CD4-positive, alpha-beta T cell treated with Interleukin-6 at 100 ng/mL for 8 hours (primary cell): ENCODE measurements around the gene INPP5A.
"Not testable (repeated sequence)": the region's sequence is repeated elsewhere in the genome, so short reads cannot be mapped to it uniquely, and the experiment has no call there.

ENCODE experiments used
- DNase-seq: peaks from one replicate; pipeline ENCODE4 v3.0.0-alpha.2; 2020; ENCODE audit warnings: mixed read lengths, low spot score

The INPP5A gene

DNA sequence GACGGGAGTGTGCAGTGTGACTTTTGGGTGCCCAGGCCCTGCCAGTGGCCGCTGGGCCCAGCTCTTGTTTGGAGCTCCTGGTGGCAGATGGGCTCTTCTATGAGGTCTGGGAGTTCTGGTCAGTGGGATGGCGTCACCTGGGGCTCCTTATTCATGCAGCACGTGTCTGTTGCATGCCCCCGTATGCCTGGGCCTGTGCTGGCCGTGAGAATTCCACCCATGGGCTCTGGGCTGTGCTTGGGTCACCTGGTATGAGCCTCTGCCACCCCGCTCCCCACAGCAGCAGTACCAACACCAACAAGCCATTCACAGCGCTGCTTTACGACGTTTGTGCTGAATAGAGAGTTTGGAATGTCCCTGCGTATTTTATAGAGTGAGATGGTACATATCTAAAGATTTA is 27.1 kb downstream of the INPP5A start:
- no peak for DNase-seq

DNA sequence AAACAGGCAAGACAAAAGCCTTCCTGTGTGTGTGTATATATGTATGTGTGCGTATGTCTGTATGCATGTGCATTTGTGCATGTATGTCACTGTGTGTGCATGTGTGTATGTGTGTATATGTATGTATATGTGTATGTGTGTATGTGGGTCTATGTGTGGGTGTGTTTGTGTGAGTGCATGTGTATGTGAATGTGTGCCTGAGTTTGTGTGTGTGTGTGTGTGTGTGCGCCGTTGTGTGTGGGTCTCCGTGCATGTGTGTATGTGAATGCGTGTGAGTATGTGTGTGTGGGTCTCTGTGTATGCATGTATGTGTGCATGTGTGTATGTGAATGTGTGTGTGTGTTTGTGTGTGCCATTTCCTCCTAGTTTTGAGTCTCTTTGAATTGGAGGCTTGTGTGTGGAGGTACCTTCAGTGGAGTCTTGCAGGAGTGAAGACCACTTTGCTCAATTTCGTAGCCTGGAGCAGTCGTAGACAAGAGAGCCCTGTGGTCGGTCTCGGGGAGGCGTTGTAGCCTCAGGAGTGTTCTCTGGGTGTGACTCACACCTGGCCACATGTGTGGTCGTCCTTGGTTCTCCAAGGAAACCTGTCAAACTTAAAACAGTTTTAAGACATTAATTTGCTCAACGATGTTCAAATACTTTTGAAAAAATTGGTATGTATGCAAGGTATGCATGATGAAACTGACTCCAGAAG is 28.1 kb downstream of the INPP5A start:
- DNase-seq: no peak

DNA sequence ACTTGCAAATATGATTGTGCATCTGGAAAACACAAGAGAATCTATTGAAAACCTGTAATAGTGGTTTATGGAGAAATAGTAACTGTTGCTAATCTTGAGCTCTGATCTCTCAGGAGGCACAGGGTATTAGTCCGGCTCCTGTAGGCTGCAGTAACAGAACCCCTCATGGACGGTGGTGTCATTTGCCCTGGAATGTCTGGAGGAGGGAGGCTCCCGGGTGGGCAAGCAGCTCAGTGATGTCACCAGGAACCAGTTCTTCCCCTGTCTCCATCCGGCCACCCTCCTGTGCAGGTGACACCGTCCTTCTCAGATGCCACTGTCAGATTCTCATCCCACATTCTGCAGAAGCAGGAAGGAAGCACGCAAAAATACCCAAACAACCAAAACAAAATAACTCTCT is 29.3 kb downstream of the INPP5A start:
- DNase-seq: no peak

DNA sequence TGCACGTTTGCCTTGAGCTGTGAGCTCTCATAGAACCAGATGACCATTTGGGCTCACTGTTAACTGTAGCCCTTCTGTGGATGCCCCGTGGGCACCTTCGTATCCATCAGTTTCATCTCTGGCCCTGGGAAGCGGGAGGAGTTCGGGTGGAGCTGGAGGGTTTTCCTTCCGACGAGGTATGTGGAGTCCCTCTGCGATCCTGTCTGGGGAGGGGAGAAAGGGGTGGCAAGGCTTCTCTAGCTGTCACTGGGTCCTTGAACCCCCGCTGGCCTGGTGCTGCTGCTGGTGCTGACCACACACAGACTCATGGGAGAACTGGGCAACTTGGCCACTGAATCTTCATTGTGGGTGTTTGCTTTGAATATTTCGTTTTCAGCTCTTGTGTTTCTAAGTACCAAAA is 32.7 kb downstream of the INPP5A start:
- no peak for DNase-seq

DNA sequence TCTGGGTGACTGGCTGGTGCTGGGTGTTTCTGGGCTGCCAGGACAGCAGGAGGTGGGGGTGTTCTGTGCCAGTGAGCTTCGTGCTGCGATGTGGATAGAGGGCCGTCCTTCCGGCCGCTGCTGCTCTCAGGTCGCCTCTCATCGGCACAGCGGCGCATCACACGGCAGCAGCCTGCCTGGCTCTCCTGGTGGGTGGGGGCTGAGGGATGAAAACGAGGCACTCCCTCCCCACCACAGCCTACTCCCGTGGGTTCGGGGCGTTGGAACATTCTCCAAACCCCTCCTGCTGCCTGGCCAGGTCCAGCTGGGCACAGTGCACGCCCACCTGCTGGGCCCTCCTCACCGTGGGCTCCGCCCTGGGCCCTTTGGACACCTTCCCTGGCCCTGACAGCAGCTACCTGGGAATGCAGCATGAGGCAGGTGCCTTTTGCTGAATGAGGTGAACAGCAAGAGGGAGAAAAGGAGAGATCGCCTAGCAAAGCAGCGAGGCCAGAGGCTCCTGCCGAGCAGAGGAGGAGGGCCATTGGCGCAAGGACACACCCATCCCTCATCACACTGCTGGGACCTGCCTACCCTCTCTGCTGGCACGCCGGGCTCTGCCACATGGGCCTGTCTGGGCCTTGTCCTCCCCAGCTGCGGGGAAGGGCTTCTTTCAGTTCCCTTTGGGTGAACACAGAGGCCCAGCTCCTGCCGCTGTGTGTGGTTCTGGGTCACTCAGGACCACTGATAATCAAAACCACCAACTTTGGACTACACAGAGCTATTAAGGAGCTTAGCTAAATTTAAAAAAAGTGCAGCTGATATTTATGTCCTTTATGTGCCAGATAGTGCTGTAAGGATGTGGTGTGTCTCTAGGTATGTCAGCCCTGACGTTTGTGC is 33.4 kb downstream of the INPP5A start:
- no peak for DNase-seq

DNA sequence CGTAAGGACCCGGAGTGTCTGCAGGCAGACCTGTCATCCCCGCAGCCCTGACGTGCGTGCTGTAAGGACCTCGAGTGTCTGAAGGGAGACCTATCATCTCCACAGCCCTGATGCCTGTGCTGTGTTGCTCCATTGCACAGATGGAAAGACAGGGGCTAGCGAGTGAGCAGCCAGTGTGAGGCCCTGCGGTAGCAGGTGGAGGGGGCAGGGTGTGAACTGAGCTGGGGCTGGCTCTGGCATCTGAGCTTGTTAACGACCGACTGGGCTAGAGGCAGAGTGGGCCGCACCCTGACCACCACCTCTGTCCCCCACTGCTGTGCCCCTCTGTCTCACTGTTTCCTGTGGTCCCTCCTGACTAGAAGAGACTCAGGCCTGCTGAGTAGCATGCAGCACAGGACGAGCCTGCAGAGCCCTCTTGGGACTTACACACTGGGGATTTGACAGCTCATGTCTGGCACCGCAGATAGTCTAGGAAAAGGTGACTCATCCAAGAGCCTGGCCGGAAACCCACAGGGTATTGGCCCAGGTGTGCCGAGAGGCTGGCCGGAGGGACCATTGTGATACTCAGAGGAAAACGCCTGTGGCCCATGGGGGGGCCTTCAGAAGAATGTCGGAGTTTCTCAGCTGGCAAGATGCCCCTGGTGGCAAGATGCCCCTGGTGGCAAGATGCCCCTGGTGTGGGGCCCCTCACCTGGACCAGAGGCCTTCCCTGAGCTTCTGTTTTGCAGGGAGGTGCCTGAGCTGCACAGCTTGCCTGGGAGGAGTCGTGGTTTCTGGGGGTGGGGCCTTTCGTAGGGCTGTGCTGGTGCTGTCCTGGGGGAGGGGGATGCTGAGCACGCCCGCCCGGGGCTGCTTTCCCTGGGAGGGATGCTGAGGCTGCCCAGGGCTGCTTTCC is 34.3 kb downstream of the INPP5A start:
- peak; percentile 60 for DNase-seq

DNA sequence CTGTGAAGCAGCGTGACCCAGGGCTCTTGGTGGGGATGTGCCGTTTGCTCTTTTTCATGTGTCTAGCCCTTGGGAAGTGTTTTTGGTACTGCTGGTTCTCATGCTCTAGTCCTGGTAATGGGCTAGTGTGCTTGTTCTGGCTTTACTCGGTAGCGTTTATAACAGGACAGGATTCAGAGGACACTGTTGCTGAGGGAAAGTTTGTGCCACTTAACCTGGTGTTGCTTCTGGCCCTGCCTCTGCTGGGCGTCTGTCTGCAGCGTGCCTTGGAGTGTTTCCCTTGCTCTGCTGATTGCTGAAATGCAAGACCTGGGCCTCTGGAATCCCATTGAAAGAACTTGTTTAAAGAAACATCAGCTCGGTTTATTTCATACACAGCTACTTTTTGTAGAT is 35.0 kb downstream of the INPP5A start:
- no peak for DNase-seq

DNA sequence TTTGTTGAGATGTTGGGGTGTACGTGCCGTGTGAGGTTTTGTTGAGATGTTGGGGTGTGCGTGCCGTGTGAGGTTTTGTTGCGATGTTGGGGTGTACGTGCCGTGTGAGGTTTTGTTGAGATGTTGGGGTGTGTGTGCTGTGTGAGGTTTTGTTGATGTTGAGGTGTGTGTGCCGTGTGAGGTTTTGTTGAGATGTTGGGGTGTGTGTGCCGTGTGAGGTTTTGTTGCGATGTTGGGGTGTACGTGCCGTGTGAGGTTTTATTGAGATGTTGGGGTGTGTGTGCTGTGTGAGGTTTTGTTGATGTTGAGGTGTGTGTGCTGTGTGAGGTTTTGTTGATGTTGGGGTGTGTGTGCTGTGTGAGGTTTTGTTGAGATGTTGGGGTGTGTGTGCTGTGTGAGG is 35.4 kb downstream of the INPP5A start:
- DNase-seq: not testable (repeated sequence)

DNA sequence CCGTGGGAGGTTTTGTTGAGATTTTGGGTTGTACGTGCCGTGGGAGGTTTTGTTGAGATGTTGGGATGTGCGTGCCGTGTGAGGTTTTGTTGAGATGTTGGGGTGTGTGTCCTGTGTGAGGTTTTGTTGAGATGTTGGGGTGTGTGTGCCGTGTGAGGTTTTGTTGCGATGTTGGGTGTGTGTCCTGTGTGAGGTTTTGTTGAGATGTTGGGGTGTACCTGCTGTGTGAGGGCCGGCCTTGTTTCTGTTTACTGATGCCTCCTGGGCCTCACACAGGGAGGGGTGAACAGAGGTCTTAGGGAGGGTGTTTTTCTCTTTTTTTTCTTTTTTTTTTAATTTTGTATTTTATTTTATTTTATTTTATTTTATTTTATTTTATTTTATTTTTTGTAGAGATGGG is 36.7 kb downstream of the INPP5A start:
- DNase-seq: no peak

DNA sequence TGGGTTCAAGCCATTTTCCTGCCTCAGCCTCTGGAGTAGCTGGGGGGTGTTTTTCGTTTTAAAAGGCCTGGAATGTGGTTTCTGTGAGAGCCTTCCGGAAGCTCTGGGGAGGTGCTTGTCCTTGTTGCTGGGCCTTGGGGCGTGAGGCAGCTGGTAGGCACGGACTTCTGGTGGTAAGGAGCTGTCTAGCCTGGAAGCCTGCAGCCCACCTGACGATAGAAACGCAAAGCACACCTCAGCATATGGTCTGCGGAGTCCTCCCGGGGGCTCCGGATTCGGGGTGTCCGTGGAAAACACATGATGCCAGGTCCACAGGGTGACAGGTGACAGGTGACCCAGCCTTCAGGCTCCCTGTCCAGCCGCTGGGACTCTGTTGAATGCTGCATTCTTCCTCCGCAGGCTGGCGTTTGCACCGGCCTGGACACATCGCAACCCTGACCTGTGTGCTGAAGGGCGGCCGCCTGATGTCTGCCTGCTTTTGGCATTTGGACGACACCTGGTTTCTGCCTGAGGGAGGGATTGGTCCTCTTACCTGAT is 37.3 kb downstream of the INPP5A start:
- DNase-seq: no peak

DNA sequence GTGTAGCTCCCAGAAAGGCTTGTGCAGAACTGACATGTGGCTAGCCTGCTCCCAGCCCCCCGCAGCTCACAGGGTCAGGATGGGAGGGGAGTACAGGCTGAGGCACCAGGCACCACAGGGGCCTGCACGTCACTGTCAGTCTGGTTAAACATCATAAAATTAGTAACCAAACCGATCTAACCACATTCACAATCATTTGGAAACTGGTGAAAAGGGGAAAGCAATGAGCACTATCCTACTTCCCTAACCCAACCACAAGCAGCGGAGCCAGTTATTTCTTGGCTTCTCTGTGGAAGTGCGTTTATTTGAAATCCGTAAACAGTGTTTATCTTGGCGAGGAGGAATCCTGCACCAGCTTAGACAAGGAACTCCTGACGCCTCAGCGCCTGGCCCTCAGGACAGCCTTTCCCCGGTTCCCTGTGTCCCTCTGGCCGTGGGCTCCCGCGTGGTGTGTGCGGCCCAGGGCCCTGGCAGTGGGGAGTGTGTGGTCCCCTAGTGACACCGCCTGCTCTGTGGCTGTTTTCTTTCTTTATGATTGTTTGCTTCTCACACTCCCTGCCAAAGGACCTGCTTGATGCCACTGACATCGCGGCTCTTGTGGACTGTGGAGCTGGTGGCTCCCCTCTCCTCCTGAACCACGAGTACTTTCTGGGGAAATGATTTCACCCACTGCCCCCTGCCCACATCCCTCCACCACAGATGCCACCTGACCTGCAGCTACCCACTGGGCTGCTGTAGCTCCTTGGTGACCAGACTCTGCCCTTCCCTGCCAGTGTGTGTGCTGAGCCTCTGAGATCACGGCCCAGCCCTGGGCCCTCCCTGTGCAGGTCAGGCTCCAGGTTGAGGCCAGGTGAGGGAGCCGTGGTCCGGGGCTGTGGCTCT is 38.0 kb downstream of the INPP5A start:
- no peak for DNase-seq

DNA sequence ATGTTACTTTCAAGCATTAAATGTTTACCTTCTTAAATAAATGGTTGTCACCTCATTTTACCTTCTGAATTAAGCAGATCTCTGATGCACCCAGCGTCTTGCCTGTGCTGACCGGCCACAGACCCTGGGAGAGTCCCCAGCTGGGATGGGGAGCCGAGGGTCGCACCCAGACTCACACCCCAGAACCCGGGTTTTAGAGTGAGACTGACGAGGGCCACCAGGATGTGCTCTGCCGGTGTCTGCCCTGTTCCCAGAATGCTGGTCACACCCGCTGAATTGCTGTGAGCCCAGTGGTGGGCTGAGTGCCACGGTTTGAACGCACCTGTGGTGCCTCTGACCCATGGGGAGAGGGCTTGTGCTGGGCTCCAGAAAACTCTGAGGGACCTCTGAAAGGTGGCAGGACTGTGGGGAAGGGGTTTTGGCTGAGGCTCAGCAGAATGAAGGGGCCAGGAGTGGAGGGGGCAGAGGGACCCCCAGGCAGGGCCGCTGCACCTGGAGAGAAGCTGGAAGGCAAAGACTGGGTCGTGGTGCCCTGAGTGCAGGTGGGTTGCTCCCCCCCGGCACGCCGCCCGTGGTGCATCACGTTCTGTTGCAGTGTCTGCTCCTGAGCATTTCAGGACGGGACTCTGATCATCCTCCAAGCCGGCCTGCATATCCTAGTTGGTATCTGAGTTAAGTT is 39.2 kb downstream of the INPP5A start:
- DNase-seq: no peak

DNA sequence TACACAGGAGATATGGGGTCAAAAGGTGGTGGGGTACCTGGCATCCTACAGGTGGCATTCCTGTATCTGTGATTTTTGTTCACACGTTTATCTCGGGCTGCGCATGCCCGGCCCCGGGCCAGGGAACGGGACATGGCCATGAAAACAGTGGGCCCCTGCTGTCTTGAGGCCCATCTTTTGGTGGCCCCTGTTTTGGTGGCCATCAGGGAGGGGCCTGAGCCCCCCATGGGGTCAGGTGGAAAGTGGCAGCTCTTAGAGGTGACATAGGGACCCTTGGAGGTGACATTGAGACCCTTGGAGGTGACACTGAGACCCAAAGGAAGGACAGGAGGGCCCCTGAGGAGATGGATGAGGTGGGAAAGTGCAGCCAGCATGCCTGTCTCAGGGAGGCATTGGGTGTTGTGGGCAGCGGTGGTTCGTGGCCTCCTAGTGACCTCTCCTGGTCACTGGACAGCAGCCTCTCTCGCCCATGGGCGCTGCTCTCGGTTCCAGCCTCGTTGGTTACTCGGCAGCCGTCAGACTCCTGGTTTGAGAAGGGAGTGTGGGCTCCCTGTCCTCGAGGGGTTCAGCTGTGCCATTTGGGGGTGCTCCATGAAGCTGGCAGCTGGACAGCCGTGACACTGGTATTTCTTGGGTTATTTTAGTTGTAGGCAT is 39.9 kb downstream of the INPP5A start:
- DNase-seq: no peak

DNA sequence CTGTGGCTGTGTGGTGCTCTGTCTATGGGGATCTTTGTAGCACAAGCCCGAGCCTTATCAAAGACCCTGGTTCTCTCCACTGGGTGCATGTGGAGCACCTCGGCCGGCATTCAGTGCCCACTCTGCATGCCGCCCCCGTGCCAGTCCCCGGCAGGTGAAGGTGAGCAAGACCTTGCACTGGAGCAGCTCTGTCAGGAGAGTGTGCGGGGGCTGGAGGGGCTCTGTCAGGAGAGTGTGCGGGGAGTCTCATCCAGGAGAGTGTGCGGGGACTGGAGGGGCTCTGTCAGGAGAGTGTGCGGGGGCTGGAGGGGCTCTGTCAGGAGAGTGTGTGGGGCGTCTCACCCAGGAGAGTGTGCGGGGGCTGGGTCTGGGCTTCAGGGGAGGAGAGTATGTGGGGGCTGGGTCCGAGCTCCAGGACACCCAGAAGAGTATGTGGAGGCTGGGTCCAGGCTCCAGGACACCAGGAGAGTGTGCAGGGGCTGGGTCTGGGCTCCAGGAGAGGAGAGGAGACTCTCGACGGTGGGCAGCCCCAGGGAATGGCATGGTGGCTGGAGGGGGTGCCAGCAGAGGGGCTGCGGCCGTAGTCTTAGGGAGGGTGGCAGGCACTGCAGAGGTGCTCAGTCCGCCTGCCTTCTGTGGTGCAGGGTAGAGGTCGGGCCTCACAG is 40.8 kb downstream of the INPP5A start:
- DNase-seq: no peak

DNA sequence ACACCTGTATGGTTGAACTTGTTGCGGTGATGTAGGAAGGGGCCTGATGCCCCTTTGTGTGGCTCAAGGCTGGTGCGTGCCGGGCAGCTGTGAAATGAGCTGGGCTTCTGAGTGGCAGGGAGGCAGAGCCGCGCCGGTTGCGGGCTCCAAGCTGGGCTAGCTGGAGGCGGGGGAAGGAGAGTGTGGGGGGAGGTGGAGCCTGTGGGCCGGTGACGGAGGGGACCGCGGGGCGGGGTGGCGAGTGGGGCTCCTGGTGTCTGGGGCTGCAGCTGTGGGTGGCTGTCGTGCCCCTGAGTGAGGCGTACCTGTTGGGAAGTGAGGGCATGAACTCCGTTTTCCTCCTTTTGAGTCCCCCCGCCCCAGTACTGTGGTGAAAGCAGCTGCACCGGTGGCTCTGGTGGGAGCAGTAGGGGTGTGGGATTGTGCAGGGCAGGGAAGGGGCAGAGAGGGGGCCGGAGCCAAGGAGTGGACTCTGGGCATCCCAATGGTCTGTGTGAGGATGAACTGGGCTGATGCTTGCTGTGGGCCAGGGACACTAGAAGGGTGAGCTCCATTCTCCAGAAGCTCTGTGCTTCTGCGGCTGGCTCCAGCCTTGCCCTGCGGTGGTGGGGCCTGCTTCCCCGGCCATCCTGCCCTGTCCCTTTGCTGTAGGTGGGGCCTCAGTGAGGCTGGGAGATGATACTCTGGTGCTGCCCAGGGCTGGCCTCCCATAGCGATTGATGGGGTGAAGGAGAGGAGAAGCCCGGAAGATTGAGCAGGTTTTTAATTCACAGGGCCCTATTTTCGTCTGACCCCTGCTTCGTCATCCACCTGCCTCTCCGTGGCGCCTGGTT is 41.7 kb downstream of the INPP5A start:
- DNase-seq: no peak

DNA sequence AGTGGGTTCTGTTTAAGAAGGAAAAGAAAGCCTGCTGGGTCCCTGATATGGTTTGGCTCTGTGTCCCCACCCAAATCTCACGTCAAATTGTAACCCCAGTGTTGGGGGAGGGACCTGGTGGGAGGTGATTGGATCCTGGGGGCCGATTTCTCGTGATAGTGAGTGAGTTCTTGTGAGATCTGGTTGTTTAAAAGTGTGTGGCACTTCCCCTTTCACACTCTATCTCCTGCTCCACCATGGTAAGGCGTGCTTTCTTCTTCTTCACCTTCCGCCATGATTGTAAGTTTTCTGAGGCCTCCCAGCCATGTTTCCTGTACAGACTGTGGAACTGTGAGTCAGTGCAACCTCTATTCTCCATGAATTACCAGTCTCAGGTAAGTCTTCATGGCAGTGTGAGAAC is 42.6 kb downstream of the INPP5A start:
- DNase-seq: no peak

DNA sequence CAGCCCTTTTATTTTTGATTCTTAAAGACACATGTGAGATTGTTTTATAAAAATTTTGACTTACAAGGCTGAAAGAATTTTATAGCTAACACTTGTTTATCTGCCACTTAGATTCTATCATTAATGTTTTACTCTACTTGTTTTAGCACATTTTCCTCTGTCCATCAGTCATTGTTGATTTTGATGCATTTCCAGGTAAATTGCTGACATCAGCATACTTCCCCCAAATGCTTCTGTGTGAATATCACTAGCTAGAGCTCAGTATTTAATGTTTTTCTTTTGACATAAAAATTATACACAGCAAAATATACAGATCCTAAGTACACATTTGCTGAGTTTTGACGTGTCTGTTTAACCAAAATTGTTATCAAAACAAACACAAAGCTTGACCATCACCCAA is 43.0 kb downstream of the INPP5A start:
- DNase-seq: no peak

DNA sequence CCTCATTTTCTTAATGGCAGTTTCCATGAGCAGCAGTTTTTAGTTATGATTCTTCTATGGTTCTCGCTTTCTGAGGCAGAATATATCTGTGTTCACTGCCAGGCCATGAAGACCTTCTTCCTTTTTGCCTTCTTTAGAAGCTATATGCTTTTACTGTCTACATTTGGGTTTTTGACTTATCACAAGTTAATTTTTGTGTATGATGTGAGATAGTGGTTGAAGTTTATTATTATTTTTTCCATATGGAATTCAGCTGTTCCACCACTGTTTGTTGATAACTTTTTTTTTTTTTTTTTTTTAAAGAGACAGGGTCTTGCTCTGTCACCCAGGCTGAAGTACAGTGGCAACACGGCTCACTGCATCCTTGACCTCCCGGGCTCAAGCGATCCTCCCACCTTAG is 44.5 kb downstream of the INPP5A start:
- no peak for DNase-seq

DNA sequence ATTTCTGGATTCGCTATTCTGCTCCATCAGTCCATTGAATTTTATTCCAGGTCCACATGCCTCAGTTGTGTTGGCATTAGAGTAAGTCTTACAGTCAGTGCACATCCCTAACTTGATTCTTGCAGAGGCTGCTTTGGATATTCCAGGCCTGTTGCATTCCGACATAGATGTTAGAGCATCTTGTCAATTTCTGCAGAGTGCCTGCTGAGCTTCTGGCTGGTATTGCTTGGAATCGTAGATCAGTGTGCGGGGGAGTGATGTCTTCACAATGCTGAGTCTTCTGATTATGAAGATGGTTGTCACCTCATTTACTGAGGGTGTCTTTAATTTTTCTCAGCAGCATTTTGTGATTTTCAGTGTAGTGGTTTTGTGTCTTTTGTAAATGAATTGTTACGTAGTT is 45.2 kb downstream of the INPP5A start:
- DNase-seq: no peak
